HG02678 (cell line): Measurements from ENCODE around the gene MTX1.

Experiments
- ATAC-seq: cut with Tn5 transposase; IDR thresholded peaks from one replicate; pipeline ENCODE4 v1.9.1; 2021; ENCODE audit warnings: mild to moderate bottlenecking, moderate library complexity; ENCODE audit not compliant: unreplicated experiment

The MTX1 gene

DNA sequence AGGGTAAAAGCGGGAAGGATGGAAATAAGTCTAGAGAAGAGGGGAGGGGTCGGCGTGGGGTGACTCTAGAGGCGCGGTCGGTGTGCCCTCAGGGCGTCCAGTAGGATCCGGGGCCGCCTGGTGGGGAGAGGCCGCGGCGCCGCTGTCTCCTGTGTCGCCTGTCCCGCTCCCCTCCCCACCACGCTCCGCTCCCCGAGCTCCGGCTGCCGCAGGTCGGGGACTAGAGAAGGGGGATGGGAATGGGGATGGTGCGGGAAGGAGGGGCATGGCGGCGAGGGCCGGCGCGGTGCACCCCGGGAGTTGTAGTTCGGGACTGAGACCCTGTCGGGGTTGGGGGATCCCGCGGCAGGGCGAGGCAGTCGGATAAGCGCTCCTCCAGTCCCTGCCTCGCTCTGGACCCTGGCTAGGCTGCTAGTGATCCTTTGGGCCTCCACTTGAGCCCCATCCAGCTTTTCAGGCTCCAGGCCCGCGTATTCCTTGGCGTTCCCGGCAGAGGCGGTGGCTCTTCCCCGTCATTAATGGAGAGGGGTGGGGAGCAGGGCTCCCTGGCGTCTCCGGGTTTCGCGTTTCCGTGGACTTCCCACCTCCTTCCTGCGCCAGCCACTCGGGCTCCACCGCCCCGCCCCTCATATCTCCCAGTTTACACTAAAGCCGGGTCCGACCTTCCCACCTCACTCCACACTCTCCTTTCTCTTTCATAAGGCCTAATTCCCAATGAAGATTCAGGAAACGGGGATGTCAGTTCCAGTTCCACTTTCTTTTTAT, 46.9 kb downstream of the MTX1 start, which contains the start of gene ENTREP3:
TSS of gene ENTREP3 (minus strand) at position 241 of the 765 bp plus-strand sequence. CDS start 606 bp downstream, outside the sequence.
- ATAC-seq = peak; percentile 74

DNA sequence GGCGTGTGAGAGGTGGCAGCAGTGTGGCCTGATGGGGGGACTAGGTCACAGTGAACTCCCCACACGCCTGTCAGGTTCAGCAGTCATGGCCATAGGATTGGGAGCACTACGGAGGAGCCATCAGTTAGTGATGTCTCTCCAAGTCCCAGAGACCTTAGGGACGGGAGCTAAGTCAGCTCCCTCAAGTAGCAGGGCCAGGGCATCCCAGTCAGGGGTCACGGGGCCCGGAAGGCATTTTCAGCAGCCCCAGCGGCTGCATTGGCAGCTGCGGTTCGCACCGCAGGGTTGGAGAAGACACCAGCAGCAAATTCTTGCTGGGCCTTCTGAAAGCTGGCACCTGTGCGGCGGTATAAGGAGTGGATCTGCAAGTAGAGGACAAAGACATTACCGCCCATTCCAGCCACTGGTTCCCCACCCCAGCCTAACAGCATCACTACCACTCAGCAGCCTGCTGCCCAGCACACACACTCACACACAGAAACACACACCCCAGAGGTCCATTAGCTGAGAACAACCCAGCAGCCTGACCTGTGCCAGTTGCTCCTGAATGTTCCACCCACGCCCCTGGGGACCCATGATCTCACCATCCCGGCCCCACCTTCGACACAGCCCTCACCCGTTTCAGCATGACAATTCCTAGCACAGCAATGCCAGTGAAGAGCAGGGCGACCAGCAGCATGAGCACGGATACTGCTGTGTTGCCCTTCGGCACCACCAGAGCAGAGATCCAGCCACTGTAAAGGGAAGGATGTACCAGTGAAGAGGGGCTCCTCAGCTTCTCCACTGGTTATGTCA, 47.8 kb downstream of the MTX1 start:
- ATAC-seq = no peak

DNA sequence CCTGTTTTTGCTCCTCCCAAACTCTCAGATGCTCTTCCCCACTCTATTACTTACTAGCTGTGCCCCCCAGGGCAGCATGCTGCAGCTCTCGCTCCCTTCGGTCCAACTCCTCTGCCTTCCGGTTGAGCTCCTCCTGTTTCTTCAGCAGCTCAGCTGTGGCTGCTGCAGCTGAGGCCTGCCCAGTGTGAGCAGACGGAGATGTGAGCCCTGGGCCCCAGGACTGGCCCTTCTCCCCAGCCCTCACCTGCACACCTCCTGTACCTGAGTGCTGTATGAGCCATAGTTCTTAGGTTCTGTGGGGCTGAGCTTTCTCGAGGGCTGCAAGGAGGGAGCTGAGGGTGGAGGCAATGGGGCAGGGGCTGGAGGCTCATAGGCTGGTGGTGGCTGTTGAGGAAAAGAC, 51.8 kb downstream of the MTX1 start:
- ATAC-seq = no peak

DNA sequence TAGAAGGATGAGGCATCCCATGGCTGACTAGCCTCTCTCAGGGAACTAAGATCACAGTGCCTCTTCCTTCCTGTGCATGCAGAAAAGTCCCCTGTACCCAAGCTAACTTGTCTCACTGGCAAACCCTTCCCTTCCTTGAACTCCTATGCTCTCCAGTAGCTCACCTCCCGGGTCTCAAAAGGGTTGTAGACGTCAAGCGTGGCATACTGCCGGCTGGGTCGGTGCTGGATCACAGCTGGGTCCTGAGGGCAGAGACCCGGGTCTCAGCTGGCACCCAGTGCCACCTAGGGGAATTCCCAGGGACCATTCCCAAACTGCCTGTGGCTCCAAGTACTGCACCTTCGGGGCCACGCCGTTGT, 53.0 kb downstream of the MTX1 start:
- ATAC-seq = peak; percentile 2

DNA sequence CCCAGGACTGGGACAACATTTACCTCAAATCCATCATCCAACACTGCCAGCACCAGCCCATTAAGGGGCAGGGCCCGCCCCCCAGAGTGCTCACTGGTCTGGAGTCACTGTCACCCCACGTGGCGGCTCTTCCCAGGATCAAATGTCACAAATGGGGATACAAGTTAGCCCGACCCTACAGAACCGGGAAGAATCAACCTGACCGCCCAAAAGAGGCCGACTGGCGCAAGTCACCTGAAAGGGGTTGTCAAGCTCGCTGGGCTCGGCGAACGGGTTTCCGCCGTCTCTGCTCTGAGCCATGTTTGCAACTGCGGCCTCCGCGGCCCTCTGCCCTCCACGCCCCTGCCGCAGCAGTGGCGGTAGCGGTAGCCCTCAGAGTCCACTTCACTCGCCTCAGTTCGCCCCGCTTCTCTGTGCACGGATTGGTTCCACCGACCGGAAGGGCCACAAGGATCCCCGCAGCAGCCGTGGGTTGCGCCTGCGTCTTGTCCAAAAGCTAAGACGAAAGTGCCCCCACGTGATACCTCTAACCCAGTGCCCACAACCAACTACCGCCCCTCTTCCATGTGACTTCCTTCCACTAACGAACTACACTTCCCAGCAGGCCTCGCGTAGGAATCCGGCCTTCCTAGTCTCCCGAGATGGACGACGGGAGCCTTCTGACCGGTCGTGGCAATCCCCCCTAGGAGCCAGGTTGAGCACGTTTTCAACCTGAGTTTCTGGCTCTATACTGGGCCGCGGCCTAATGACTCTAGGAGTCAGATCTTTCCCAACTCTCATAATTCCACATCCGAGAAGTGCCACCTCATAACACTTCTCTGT, 53.6 kb downstream of the MTX1 start, which contains the start of gene SCAMP3:
TSS of gene SCAMP3 (minus strand) at position 509 of the 822 bp plus-strand sequence. CDS start at position 300, 209 bp downstream.
- ATAC-seq = peak; percentile 95

DNA sequence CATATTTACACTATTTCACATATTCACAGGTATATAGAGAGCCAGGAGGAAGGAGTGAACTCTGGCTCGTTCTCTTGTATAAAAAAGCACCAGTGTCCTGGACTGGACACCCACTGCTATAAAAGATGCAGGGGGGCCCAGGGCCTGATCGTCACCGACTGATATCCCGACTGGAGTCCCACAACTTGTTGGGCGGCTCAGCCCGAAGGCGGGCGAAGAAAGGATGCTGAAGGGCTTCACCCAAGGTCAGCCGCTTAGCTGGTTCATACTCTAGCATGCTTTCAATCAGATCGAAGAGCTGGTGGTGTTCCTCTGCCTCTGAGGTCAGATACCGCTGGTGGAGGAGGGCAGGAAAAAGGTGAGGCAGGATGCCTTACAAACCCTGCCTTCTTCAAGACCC, 54.6 kb downstream of the MTX1 start:
- ATAC-seq = no peak
